Measurements from ENCODE around the gene KCND2. TPM values are rescaled to one million over a fixed set of nuclear protein-coding genes. Genes with fewer than 3 reads are reported as not detected.
A peak's percentile ranks its signal among the peaks of the same experiment; 100 is the strongest.

The KCND2 gene
- total RNA-seq, 1 donor from 2014 or later: 13.7 TPM

DNA sequence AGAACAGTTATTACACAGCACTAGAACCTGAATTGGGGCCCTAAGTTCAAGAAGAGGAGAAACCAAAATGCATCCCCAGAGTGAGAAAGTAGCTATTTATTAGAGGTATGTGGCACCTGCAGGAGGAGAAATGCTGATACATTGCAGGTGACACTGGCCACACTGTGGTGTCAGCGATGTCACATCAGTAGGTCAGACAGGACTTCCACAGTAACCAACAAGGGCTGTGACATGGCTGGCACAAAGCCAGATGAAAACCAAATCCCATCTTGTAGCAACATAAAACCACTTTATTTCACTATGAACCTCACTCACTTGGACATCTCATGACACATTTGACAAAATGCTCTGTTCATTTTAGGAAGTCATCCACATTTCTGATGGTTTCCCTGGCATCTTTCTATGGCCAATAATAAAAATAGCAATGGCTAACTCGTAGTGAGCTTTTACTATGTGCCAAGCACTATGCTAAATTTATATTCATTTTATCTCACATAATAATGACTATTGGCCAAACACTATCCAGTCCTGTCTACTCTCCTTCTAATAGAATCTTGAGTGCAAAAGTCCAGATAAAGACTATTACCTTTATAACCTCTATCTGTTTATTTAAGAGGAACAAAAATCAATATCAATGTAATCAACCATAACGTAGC, 430.7 kb downstream of the KCND2 start:
- Mint-ChIP-seq H3K9me3 (ENCODE audit: low read depth) (peaks cover 3% of the 10 kb centered on the region), H3K36me3 (ENCODE audit: insufficient read depth) (peaks cover 4% of the 10 kb centered on the region), H3K4me3 (ENCODE audit: low read depth) (no peak overlapping the region), H3K4me1 (ENCODE audit: low read depth) (peaks cover 54% of the 10 kb centered on the region), H3K27me3 (no peaks in the 10 kb centered on the region), H3K27ac (peak overlapping the region; percentile 87)
- TF ChIP-seq, protein P1, sequence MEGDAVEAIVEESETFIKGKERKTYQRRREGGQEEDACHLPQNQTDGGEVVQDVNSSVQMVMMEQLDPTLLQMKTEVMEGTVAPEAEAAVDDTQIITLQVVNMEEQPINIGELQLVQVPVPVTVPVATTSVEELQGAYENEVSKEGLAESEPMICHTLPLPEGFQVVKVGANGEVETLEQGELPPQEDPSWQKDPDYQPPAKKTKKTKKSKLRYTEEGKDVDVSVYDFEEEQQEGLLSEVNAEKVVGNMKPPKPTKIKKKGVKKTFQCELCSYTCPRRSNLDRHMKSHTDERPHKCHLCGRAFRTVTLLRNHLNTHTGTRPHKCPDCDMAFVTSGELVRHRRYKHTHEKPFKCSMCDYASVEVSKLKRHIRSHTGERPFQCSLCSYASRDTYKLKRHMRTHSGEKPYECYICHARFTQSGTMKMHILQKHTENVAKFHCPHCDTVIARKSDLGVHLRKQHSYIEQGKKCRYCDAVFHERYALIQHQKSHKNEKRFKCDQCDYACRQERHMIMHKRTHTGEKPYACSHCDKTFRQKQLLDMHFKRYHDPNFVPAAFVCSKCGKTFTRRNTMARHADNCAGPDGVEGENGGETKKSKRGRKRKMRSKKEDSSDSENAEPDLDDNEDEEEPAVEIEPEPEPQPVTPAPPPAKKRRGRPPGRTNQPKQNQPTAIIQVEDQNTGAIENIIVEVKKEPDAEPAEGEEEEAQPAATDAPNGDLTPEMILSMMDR (IDR thresholded peaks at IDR 0.05; ENCODE audit: unreplicated experiment): no peak
- no peak for DNase-seq (ENCODE audit: low spot score, unreplicated experiment)

DNA sequence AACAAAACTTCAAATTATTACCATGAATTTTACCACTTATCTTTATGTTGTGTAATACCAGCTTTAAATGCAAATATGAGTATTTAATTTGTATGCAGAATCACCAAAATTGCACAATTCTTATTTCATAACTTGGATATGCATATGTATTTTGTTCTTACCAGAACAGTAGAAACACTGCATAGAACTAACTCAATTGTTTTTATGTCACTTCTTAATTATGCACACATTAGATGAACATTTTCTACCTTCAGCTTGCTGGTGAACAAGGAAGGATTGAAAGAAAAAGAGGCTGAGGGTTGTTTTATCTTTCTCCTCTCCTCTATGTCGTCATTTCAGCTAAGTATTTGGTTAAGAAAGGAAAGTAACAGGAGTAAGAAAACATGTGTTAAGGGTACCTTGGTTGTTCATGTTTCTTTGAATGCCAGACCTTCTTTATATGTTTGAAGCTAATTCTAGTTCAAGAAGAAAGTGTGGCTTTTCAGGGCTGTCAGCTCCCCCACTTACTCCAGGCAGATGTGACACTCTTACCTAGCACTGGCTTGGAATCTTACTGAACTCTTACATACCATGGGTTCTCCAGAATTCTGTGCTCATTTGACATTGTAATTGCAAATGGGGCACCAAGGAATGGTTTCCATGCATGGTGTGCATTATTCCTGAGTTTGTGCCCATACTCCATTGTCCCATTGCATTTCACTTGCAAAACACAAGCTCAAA, 436.4 kb downstream of the KCND2 start:
- H3K4me1 Mint-ChIP-seq (ENCODE audit: low read depth): peaks cover 52% of the 10 kb centered on the region
- no peak overlapping the region for H3K27ac Mint-ChIP-seq
- no peaks in the 10 kb centered on the region for H3K36me3 Mint-ChIP-seq (ENCODE audit: insufficient read depth)
- no peaks in the 10 kb centered on the region for H3K27me3 Mint-ChIP-seq
- TF ChIP-seq, protein P1 (IDR thresholded peaks at IDR 0.05; ENCODE audit: unreplicated experiment): no peak
- DNase-seq (ENCODE audit: low spot score, unreplicated experiment): no peak
- H3K9me3 Mint-ChIP-seq (ENCODE audit: low read depth): no peaks in the 10 kb centered on the region
- no peak overlapping the region for H3K4me3 Mint-ChIP-seq (ENCODE audit: low read depth)

DNA sequence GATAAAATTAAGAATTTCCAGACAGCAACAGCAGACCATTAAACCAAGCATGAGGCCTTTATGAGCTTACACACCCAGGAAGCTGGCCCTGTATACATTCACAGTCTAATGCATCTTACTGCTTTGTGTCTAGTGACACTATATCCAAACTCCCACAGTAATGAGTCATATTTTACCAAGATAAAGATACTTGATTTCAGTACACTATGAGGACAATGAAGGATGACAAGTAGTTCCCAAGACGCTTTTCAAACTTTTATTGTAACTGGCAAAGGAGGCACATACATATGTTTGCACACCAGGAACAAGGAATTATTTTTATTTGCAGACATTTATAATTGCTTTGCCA, 437.0 kb downstream of the KCND2 start:
- no peak for DNase-seq (ENCODE audit: low spot score, unreplicated experiment)
- Mint-ChIP-seq H3K27ac (no peak overlapping the region), H3K4me1 (ENCODE audit: low read depth) (peaks cover 48% of the 10 kb centered on the region), H3K4me3 (ENCODE audit: low read depth) (no peak overlapping the region), H3K36me3 (ENCODE audit: insufficient read depth) (no peaks in the 10 kb centered on the region), H3K9me3 (ENCODE audit: low read depth) (no peaks in the 10 kb centered on the region), H3K27me3 (no peaks in the 10 kb centered on the region)
- TF ChIP-seq, protein P1 (IDR thresholded peaks at IDR 0.05; ENCODE audit: unreplicated experiment): no peak

DNA sequence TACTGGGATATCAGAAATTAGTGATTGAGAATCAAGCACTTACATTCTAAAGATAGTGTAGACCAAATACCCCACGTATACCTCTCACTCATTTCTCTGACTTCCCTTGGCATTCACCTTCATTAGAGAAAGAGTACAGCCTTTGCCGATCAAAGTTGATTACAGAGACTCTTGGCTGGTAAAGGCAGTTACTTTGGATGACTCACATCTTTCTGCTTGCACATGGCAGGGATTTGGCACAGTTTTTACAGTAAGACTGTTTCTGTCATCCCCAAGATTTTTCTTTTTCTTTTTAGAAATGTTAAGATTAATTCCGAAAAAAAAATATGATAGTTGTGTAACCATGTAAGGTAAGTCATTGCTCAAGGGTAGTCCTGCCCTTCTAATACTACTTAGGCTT, 442.0 kb downstream of the KCND2 start:
- Mint-ChIP-seq H3K4me3 (ENCODE audit: low read depth) (no peak overlapping the region), H3K27me3 (no peaks in the 10 kb centered on the region), H3K9me3 (ENCODE audit: low read depth) (no peaks in the 10 kb centered on the region), H3K36me3 (ENCODE audit: insufficient read depth) (no peaks in the 10 kb centered on the region), H3K27ac (no peak overlapping the region), H3K4me1 (ENCODE audit: low read depth) (peaks cover 33% of the 10 kb centered on the region)
- TF ChIP-seq, protein P1 (IDR thresholded peaks at IDR 0.05; ENCODE audit: unreplicated experiment): no peak
- DNase-seq (ENCODE audit: low spot score, unreplicated experiment): no peak

DNA sequence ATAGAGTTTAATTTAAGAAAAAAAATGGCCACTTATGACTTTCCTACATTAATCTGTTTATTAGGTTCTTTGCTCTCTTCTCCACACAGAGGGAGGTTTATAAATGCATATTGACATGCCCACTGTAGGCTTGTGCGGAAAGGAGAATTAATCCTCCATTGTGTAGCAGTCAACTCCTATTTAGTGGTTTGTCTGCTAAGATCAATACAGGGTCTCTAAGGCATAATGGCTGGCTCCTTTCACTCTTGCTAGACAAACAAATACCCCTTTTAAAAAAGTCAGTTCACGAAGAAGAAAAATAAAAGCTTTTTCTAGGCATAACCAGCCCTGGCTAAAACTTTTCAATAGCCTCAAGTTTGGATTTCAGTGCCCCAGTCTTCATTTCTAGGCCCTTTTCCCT, 443.3 kb downstream of the KCND2 start:
- no peaks in the 10 kb centered on the region for H3K9me3 Mint-ChIP-seq (ENCODE audit: low read depth)
- no peaks in the 10 kb centered on the region for H3K27me3 Mint-ChIP-seq
- H3K4me1 Mint-ChIP-seq (ENCODE audit: low read depth): peaks cover 41% of the 10 kb centered on the region
- H3K36me3 Mint-ChIP-seq (ENCODE audit: insufficient read depth): no peaks in the 10 kb centered on the region
- DNase-seq (ENCODE audit: low spot score, unreplicated experiment): no peak
- no peak overlapping the region for H3K4me3 Mint-ChIP-seq (ENCODE audit: low read depth)
- peak overlapping the region; percentile 56 for H3K27ac Mint-ChIP-seq
- TF ChIP-seq, protein P1 (IDR thresholded peaks at IDR 0.05; ENCODE audit: unreplicated experiment): no peak
